ENCODE data around the gene VEPH1.

DNA sequence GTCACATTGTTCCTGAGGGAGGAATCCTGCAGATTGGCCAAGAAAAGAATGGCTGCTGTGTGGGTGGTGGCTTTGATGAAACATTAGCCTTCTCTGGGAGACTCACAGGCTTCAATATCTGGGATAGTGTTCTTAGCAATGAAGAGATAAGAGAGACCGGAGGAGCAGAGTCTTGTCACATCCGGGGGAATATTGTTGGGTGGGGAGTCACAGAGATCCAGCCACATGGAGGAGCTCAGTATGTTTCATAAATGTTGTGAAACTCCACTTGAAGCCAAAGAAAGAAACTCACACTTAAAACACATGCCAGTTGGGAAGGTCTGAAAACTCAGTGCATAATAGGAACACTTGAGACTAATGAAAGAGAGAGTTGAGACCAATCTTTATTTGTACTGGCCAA is 60.5 kb downstream of the VEPH1 start:
- no peak for TF ChIP-seq EZH2phosphoT487 (IDR thresholded peaks at IDR 0.05; ENCODE audit: insufficient read depth, low read depth)
- TF ChIP-seq EZH2 (IDR thresholded peaks at IDR 0.05; ENCODE audit: insufficient read depth, poor library complexity, severe bottlenecking) = no peak

Measured in GM23248 (cell line).